ENCODE measurements around the gene PARD6A. TPM values are rescaled to one million over a fixed set of nuclear protein-coding genes. Genes with fewer than 3 reads are reported as not detected.

PARD6A gene
- total RNA-seq (1 to 10 TPM; 4.5 to 4.7 TPM), total RNA-seq (1.3 to 17.4 (median 6.4) reads per million in 172 experiments)
- 6.8 TPM for polyA plus RNA-seq (2013, experiment 1 of 2)
- 5.8 TPM for polyA plus RNA-seq (2013, experiment 2 of 2)

DNA sequence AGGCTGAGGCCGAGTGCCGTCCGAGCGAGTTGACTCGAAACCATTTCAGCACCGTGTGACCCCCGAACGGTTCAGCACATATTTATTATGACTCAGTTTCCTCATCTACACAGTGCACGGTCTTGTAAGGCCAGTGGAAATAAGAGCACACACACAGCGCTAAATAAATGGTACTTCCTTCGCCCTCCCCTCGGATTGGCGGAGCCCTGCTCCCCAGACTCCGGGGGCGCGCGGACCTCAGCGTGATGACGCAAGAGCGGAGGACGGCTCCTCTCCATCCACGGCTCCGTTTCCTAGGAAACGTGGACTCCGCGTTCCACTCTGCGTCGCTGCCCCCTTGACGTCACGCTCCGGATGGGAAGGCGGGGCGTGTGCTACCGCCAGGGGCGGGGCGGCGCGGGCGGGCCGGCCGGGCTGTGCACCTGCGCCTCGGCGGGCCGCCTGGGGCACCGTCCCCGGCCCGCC is at the start of gene PARD6A:
PARD6A (plus strand) TSS at position 397 of the 465 bp plus-strand sequence. CDS start 79 bp downstream, outside the sequence.
- no peaks in the 10 kb centered on the region for H3K27me3 ChIP-seq (ENCODE audit: control insufficient read depth in 1 of 2, insufficient read depth in 2 of 2, low read length in 2 of 2)
- peak within 1 kb of the TSS; percentile 93 to 99 for H3K27ac ChIP-seq (ENCODE audit: low read depth in 1 of 2, low read length in 2 of 2)
- Mint-ChIP-seq H3K9me3 (no peaks in the 10 kb centered on the region), H3K4me1 (ENCODE audit: low read depth) (peaks cover 37% of the 10 kb centered on the region), H3K27ac (peak within 1 kb of the TSS; percentile 94), H3K36me3 (ENCODE audit: low read depth) (peaks cover 21% of the 10 kb centered on the region), H3K4me3 (peak within 1 kb of the TSS; percentile 95), H3K27me3 (no peaks in the 10 kb centered on the region)
- TF ChIP-seq CTCF (IDR thresholded peaks at IDR 0.05): no peak
- H3K4me3 ChIP-seq (ENCODE audit: low read length): peak within 1 kb of the TSS; percentile 95
- CTCF ChIA-PET: interaction anchor here (0.8 to 4.0 kb wide), 8 partner anchors 7 to 380 kb away, joined by 3 to 26 read pairs (median 4); partner anchors contain the start of genes ATP6V0D1 and CTCF
- intact Hi-C loops (cut with DNase I, micrococcal nuclease): loop anchor here in 1 of 2 experiments (1.0 to 5.0 kb wide), 2 partner anchors 98 to 147 kb away; partner anchors contain the start of genes CTCF, RANBP10 and TSNAXIP1
- H3K9me3 ChIP-seq (ENCODE audit: control insufficient read depth in 1 of 2, insufficient read depth in 1 of 2, low read length in 2 of 2): no peaks in the 10 kb centered on the region
- ATAC-seq (ENCODE audit: poor library complexity): peak; percentile 76
- H3K4me1 ChIP-seq (ENCODE audit: insufficient read depth, low read length): peaks cover 38% of the 10 kb centered on the region
- POLR2A ChIA-PET: interaction anchor here (0.9 to 3.9 kb wide), 17 partner anchors 14 to 632 kb away, joined by 3 to 74 read pairs (median 6); partner anchors contain the start of genes ATP6V0D1, CARMIL2, CTCF and GFOD2
- DNase-seq: peak; percentile 86 to 99 (median 93)
- H3K36me3 ChIP-seq (ENCODE audit: insufficient read depth, low read length): peaks cover 32% of the 10 kb centered on the region

- no peaks in the 10 kb centered on the region for H3K4me1 Mint-ChIP-seq (ENCODE audit: low read depth)
- Histone ChIP-seq H3K36me3 (ENCODE audit: insufficient read depth, low read length) (peaks cover 65% of the 10 kb centered on the region), H3K4me1 (ENCODE audit: insufficient read depth, low read length) (no peaks in the 10 kb centered on the region), H3K27ac (ENCODE audit: low read depth in 1 of 2, low read length in 2 of 2) (no peak overlapping the region), H3K4me3 (ENCODE audit: low read length) (no peak overlapping the region), H3K27me3 (ENCODE audit: control insufficient read depth in 1 of 2, insufficient read depth in 2 of 2, low read length in 2 of 2) (no peaks in the 10 kb centered on the region), H3K9me3 (ENCODE audit: control insufficient read depth in 1 of 2, insufficient read depth in 1 of 2, low read length in 2 of 2) (no peaks in the 10 kb centered on the region)
- H3K27ac Mint-ChIP-seq: no peak overlapping the region
- H3K4me3 Mint-ChIP-seq: no peak overlapping the region
- no peaks in the 10 kb centered on the region for H3K9me3 Mint-ChIP-seq
- ATAC-seq (ENCODE audit: poor library complexity): no peak
- H3K27me3 Mint-ChIP-seq: no peaks in the 10 kb centered on the region
- ChIA-PET CTCF (interaction anchor here (0.9 to 2.5 kb wide), 3 partner anchors 67 to 133 kb away, joined by 3 to 10 read pairs (median 3); partner anchors contain the start of gene ATP6V0D1), POLR2A (interaction anchor here (1.3 to 1.6 kb wide), 2 partner anchors 49 to 51 kb away, joined by 3 to 6 read pairs; partner anchors contain the start of gene CTCF)
- DNase-seq: peak in 3 of 14 experiments; percentile 13 to 30 (median 16)
- TF ChIP-seq CTCF (IDR thresholded peaks at IDR 0.05): no peak
- H3K36me3 Mint-ChIP-seq (ENCODE audit: low read depth): peaks cover 78% of the 10 kb centered on the region
- intact Hi-C loops (cut with DNase I, micrococcal nuclease): no loop called here
These were observed 47.0 kb upstream of the PARD6A start for GRCh38 chr16:67613808-67614207.

DNA sequence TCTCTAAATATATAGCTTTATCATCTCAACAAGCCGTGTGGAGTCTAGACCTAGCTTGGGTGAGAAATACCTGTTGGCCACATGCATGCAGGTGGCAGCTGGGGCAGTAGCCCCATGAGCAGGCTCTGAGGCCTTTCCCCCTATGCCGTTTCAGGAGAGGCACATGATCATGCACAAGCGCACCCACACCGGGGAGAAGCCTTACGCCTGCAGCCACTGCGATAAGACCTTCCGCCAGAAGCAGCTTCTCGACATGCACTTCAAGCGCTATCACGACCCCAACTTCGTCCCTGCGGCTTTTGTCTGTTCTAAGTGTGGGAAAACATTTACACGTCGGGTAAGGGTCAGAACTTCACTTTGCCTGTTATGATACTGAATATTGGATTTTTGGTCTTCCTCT is 32.5 kb upstream of the PARD6A start:
- Histone ChIP-seq H3K27ac (ENCODE audit: low read depth in 1 of 2, low read length in 2 of 2) (peak overlapping the region in 1 of 2 donors; percentile 72), H3K4me3 (ENCODE audit: low read length) (no peak overlapping the region), H3K4me1 (ENCODE audit: insufficient read depth, low read length) (no peaks in the 10 kb centered on the region), H3K9me3 (ENCODE audit: control insufficient read depth in 1 of 2, insufficient read depth in 1 of 2, low read length in 2 of 2) (no peaks in the 10 kb centered on the region), H3K27me3 (ENCODE audit: control insufficient read depth in 1 of 2, insufficient read depth in 2 of 2, low read length in 2 of 2) (no peaks in the 10 kb centered on the region), H3K36me3 (ENCODE audit: insufficient read depth, low read length) (peaks cover 83% of the 10 kb centered on the region)
- Mint-ChIP-seq H3K36me3 (ENCODE audit: low read depth) (peaks cover 83% of the 10 kb centered on the region), H3K27ac (no peak overlapping the region), H3K9me3 (no peaks in the 10 kb centered on the region), H3K4me1 (ENCODE audit: low read depth) (no peaks in the 10 kb centered on the region), H3K27me3 (no peaks in the 10 kb centered on the region), H3K4me3 (no peak overlapping the region)
- DNase-seq (no peak), ATAC-seq (ENCODE audit: poor library complexity) (no peak)
- ChIA-PET POLR2A (interaction anchor here (1.3 kb wide), 1 partner anchor 81 kb away, joined by 6 read pairs; no protein-coding TSS in a partner anchor), CTCF (interaction anchor here (1.2 kb wide), 2 partner anchors 81 to 107 kb away, joined by 3 to 4 read pairs; no protein-coding TSS in a partner anchor)
- TF ChIP-seq CTCF (IDR thresholded peaks at IDR 0.05): no peak
- intact Hi-C loops (cut with DNase I, micrococcal nuclease): no loop called here

Measured in CD4-positive, alpha-beta T cell (primary cell).